Measurements from ENCODE around the gene ASTN2. TPM values are rescaled to one million over a fixed set of nuclear protein-coding genes. Genes with fewer than 3 reads are reported as not detected.

Gene ASTN2
- total RNA-seq, 1 donor from 2014 or later, result 0.53 TPM

- no peak for FAIRE-seq
- Histone ChIP-seq H3K27me3 (ENCODE audit: control insufficient read depth, insufficient read depth, low read length) (no peaks in the 10 kb centered on the region), H3K36me3 (ENCODE audit: control insufficient read depth, insufficient read depth, low read length) (no peaks in the 10 kb centered on the region), H3K4me3 (ENCODE audit: low read depth, low read length) (no peak overlapping the region)
- TF ChIP-seq, protein P1, sequence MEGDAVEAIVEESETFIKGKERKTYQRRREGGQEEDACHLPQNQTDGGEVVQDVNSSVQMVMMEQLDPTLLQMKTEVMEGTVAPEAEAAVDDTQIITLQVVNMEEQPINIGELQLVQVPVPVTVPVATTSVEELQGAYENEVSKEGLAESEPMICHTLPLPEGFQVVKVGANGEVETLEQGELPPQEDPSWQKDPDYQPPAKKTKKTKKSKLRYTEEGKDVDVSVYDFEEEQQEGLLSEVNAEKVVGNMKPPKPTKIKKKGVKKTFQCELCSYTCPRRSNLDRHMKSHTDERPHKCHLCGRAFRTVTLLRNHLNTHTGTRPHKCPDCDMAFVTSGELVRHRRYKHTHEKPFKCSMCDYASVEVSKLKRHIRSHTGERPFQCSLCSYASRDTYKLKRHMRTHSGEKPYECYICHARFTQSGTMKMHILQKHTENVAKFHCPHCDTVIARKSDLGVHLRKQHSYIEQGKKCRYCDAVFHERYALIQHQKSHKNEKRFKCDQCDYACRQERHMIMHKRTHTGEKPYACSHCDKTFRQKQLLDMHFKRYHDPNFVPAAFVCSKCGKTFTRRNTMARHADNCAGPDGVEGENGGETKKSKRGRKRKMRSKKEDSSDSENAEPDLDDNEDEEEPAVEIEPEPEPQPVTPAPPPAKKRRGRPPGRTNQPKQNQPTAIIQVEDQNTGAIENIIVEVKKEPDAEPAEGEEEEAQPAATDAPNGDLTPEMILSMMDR (IDR thresholded peaks at IDR 0.05; ENCODE audit: insufficient read depth, low read length, severe bottlenecking), result no peak
- no peak for DNase-seq (ENCODE audit: low read depth)
Observed at GRCh38 chr9:117359910-117360309, 54.9 kb downstream of the ASTN2 start.

DNA sequence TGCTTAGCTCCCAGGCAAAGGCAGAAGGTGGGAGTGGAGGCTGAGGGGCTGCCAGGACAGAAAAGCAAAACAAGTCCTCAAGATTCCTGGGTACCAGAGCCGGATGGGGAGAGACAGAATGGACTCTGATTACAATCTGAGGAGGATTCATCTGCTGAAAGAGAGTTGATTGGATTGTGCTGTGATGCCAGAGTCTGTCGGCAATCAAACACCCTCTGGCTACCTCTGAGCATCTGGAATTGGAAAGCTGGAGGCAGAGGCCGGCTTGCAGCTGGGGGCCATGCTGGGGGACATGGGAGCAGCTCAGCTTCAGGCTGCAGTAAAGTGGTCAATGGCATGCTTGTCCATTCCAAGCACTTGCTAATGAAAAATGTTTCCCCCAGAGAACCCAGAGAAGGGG lies 59.3 kb downstream of the ASTN2 start:
- TF ChIP-seq, protein P1 (IDR thresholded peaks at IDR 0.05; ENCODE audit: insufficient read depth, low read length, severe bottlenecking), result no peak
- FAIRE-seq, result no peak
- H3K27me3 ChIP-seq (ENCODE audit: control insufficient read depth, insufficient read depth, low read length), result no peaks in the 10 kb centered on the region

GRCh38 chr9:117354997-117355396 lies 59.9 kb downstream of the ASTN2 start:
- TF ChIP-seq, protein P1 (IDR thresholded peaks at IDR 0.05; ENCODE audit: insufficient read depth, low read length, severe bottlenecking), result no peak
- no peak for DNase-seq (ENCODE audit: low read depth)
- H3K4me3 ChIP-seq (ENCODE audit: low read depth, low read length), result no peak overlapping the region
- no peaks in the 10 kb centered on the region for H3K27me3 ChIP-seq (ENCODE audit: control insufficient read depth, insufficient read depth, low read length)
- H3K36me3 ChIP-seq (ENCODE audit: control insufficient read depth, insufficient read depth, low read length), result no peaks in the 10 kb centered on the region
- no peak for FAIRE-seq

More for the DNA sequence above, 59.3 kb downstream of the ASTN2 start:
- Histone ChIP-seq H3K4me3 (ENCODE audit: low read depth, low read length) (no peak overlapping the region), H3K36me3 (ENCODE audit: control insufficient read depth, insufficient read depth, low read length) (no peaks in the 10 kb centered on the region)
- no peak for DNase-seq (ENCODE audit: low read depth)

GRCh38 chr9:117354244-117354847 lies 60.5 kb downstream of the ASTN2 start:
- no peaks in the 10 kb centered on the region for H3K36me3 ChIP-seq (ENCODE audit: control insufficient read depth, insufficient read depth, low read length)
- H3K27me3 ChIP-seq (ENCODE audit: control insufficient read depth, insufficient read depth, low read length), result no peaks in the 10 kb centered on the region
- TF ChIP-seq, protein P1 (IDR thresholded peaks at IDR 0.05; ENCODE audit: insufficient read depth, low read length, severe bottlenecking), result no peak
- FAIRE-seq, result no peak
- H3K4me3 ChIP-seq (ENCODE audit: low read depth, low read length), result no peak overlapping the region
- DNase-seq (ENCODE audit: low read depth), result no peak

DNA sequence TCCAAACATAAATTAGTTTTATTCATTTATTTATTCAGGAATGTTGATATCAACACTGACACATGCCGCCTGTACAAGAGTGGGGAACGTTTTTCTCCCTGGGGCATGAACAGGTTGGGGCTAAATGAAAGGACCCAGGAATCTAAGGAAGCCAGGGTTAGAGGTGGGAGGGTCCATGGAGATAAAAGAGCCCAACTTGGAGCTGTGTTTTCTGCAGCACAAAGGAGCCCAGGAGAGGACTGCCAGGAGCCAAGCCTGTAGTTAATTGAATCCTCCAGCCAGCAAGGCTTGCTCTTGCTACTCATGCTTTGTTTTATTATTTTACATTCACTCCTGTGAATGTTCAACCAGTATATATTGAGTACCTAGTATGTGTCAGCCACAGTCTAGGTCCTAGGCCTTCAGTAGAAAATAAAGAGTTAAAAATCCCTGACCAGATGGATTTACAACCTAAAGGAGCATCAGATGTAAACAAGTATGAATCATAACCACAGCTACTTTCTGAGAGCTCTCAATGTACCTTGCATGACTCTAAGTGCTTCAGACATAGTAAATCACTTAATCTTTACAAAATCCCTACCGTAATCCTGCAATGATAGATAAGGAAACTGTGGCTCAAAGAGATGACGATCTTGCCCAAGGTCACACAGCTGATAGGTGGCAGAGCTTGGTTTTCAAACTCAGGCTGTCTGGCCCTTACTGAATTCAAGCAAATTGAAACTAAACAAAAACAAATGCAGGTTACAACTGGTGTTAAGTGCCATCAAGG lies 69.8 kb downstream of the ASTN2 start:
- FAIRE-seq (no peak), DNase-seq (ENCODE audit: low read depth) (peak; percentile 33)
- TF ChIP-seq, protein P1 (IDR thresholded peaks at IDR 0.05; ENCODE audit: insufficient read depth, low read length, severe bottlenecking), result no peak
- Histone ChIP-seq H3K36me3 (ENCODE audit: control insufficient read depth, insufficient read depth, low read length) (no peaks in the 10 kb centered on the region), H3K27me3 (ENCODE audit: control insufficient read depth, insufficient read depth, low read length) (no peaks in the 10 kb centered on the region), H3K4me3 (ENCODE audit: low read depth, low read length) (no peak overlapping the region)

All from bronchial epithelial cell (primary cell).